HEK293 (cell line): Measurements from ENCODE around the gene SLC16A13.

Experiments
- BCL11B ChIP-seq: fragments of 450-650 bp; formaldehyde crosslinking; IDR thresholded peaks from 2 replicates; pipeline ENCODE4 v1.5.1; 2016; ENCODE audit warnings: low read depth, missing biosample characterization, missing genetic modification characterization
- CTCF ChIP-seq: fragments of 450-650 bp; formaldehyde crosslinking; IDR thresholded peaks from 2 replicates; pipeline ENCODE4 v1.5.1; 2016; ENCODE audit warnings: missing biosample characterization, missing genetic modification characterization
- FEZF1 ChIP-seq: fragments of 450-650 bp; formaldehyde crosslinking; IDR thresholded peaks from 2 replicates; pipeline ENCODE4 v1.5.1; 2016; ENCODE audit warnings: missing biosample characterization, missing genetic modification characterization
- HIC1 ChIP-seq: fragments of 450-650 bp; formaldehyde crosslinking; IDR thresholded peaks from 2 replicates; pipeline ENCODE4 v1.5.1; 2016; ENCODE audit warnings: missing biosample characterization, missing genetic modification characterization
- HOXA7 ChIP-seq: sonication (generic); formaldehyde crosslinking; IDR thresholded peaks from 2 replicates; pipeline ENCODE4 v1.8.1; 2022; ENCODE audit warnings: missing genetic modification reagents, borderline replicate concordance
- HOXC10 ChIP-seq: sonication (generic); formaldehyde crosslinking; IDR thresholded peaks from 2 replicates; pipeline ENCODE4 v1.8.1; 2023; ENCODE audit warnings: mild to moderate bottlenecking, missing genetic modification reagents
- IKZF3 ChIP-seq: fragments of 450-650 bp; IDR thresholded peaks from 2 replicates; pipeline ENCODE4 v1.5.0; 2018; ENCODE audit warnings: missing biosample characterization, mild to moderate bottlenecking, missing genetic modification characterization, moderate library complexity
- KLF1 ChIP-seq: fragments of 450-650 bp; formaldehyde crosslinking; IDR thresholded peaks from 2 replicates; pipeline ENCODE4 v1.5.1; 2016; ENCODE audit warnings: missing biosample characterization, missing genetic modification characterization
- MZF1 ChIP-seq: fragments of 450-650 bp; formaldehyde crosslinking; IDR thresholded peaks from 2 replicates; pipeline ENCODE4 v1.5.1; 2017; ENCODE audit warnings: missing biosample characterization, missing genetic modification characterization, borderline replicate concordance
- PATZ1 ChIP-seq: fragments of 450-650 bp; formaldehyde crosslinking; IDR thresholded peaks from 2 replicates; pipeline ENCODE4 v1.5.1; 2016; ENCODE audit warnings: missing biosample characterization, missing genetic modification characterization
- PRDM1 ChIP-seq: fragments of 450-650 bp; formaldehyde crosslinking; IDR thresholded peaks from 2 replicates; pipeline ENCODE4; 2016; ENCODE audit warnings: missing biosample characterization, missing genetic modification characterization
- TSHZ1 ChIP-seq: fragments of 450-650 bp; formaldehyde crosslinking; IDR thresholded peaks from 2 replicates; pipeline ENCODE4 v1.5.1; 2016; ENCODE audit warnings: missing biosample characterization, missing genetic modification characterization, borderline replicate concordance
- ZNF138 ChIP-seq: fragments of 450-650 bp; formaldehyde crosslinking; IDR thresholded peaks from 2 replicates; pipeline ENCODE4 v1.5.1; 2016; ENCODE audit warnings: missing biosample characterization, missing genetic modification characterization, borderline replicate concordance
- ZNF140 ChIP-seq: fragments of 450-650 bp; formaldehyde crosslinking; IDR thresholded peaks from 2 replicates; pipeline ENCODE4 v1.5.1; 2016; ENCODE audit warnings: missing biosample characterization, missing genetic modification characterization
- ZNF174 ChIP-seq: fragments of 450-650 bp; formaldehyde crosslinking; IDR thresholded peaks from 2 replicates; pipeline ENCODE4 v1.5.0; 2017; ENCODE audit warnings: missing biosample characterization, mild to moderate bottlenecking, missing genetic modification characterization
- ZNF211 ChIP-seq: fragments of 450-650 bp; formaldehyde crosslinking; IDR thresholded peaks from 2 replicates; pipeline ENCODE4 v1.5.1; 2016; ENCODE audit warnings: low read depth, missing biosample characterization, missing genetic modification characterization
- ZNF223 ChIP-seq: fragments of 450-650 bp; formaldehyde crosslinking; IDR thresholded peaks from 2 replicates; pipeline ENCODE4 v1.5.1; 2016; ENCODE audit warnings: missing biosample characterization, missing genetic modification characterization
- ZNF26 ChIP-seq: fragments of 450-650 bp; formaldehyde crosslinking; IDR thresholded peaks from 2 replicates; pipeline ENCODE4 v1.5.1; 2016; ENCODE audit warnings: missing biosample characterization, missing genetic modification characterization
- ZNF274 ChIP-seq, 2 experiments: fragments of 200-500 bp in 1 of 2; fragments of 450-650 bp in 1 of 2; sonication (Bioruptor generic) in 1 of 2; formaldehyde crosslinking in 1 of 2; IDR thresholded peaks; 2 replicates each; pipeline versions ENCODE4 v1.5.1 to v1.6.1; 2014 to 2016; ENCODE audit warnings: borderline replicate concordance in 1 of 2, inconsistent platforms in 1 of 2, low read length in 1 of 2, missing biosample characterization in 1 of 2, missing genetic modification characterization in 1 of 2
- ZNF391 ChIP-seq: fragments of 450-650 bp; formaldehyde crosslinking; IDR thresholded peaks from 2 replicates; pipeline ENCODE4 v1.5.1; 2016; ENCODE audit warnings: low read depth, missing biosample characterization, missing genetic modification characterization, borderline replicate concordance
- ZNF48 ChIP-seq: fragments of 450-650 bp; formaldehyde crosslinking; IDR thresholded peaks from 2 replicates; pipeline ENCODE4 v1.5.1; 2016; ENCODE audit warnings: missing biosample characterization, missing genetic modification characterization
- ZNF530 ChIP-seq: fragments of 450-650 bp; formaldehyde crosslinking; IDR thresholded peaks from 2 replicates; pipeline ENCODE4 v1.5.1; 2016; ENCODE audit warnings: low read depth, missing biosample characterization, missing genetic modification characterization
- ZNF600 ChIP-seq: fragments of 450-650 bp; formaldehyde crosslinking; IDR thresholded peaks from 2 replicates; pipeline ENCODE4 v1.5.1; 2016; ENCODE audit warnings: missing biosample characterization, missing genetic modification characterization
- ZNF610 ChIP-seq: fragments of 450-650 bp; formaldehyde crosslinking; IDR thresholded peaks from 2 replicates; pipeline ENCODE4 v1.5.1; 2016; ENCODE audit warnings: missing biosample characterization, missing genetic modification characterization, borderline replicate concordance
- ZNF660 ChIP-seq: fragments of 450-650 bp; IDR thresholded peaks from 2 replicates; pipeline ENCODE4 v1.5.1; 2018; ENCODE audit warnings: missing biosample characterization, mild to moderate bottlenecking, missing genetic modification characterization
- ZNF664 ChIP-seq: fragments of 450-650 bp; formaldehyde crosslinking; IDR thresholded peaks from 2 replicates; pipeline ENCODE4 v1.5.1; 2016; ENCODE audit warnings: missing biosample characterization, missing genetic modification characterization
- ZNF791 ChIP-seq: fragments of 450-650 bp; formaldehyde crosslinking; IDR thresholded peaks from 2 replicates; pipeline ENCODE4 v1.5.1; 2016; ENCODE audit warnings: missing biosample characterization, missing genetic modification characterization
- ZNF792 ChIP-seq: fragments of 450-650 bp; formaldehyde crosslinking; IDR thresholded peaks from 2 replicates; pipeline ENCODE4 v1.5.1; 2016; ENCODE audit warnings: missing biosample characterization, missing genetic modification characterization
- ZXDB ChIP-seq: fragments of 450-650 bp; formaldehyde crosslinking; IDR thresholded peaks from 2 replicates; pipeline ENCODE4 v1.5.1; 2016; ENCODE audit warnings: missing biosample characterization, missing genetic modification characterization

The SLC16A13 gene

GRCh38 chr17:7035591-7036368 lies at the start of gene SLC16A13 (continued):
- TF ChIP-seq ZNF664 (tag by site-specific recombination) (no peak), ZNF600 (tag by site-specific recombination) (peak; percentile 9; the same call in 1 of the 2 replicates), ZNF660 (peak; percentile 29; the same call in 1 of the 2 replicates), CTCF (tag by site-specific recombination) (0 out of 2 replicates have a peak, but pooled peaks have one; percentile 24), ZNF223 (tag by site-specific recombination) (no peak), ZNF211 (no peak), BCL11B (tag by site-specific recombination) (no peak), ZNF140 (tag by site-specific recombination) (no peak), FEZF1 (tag by site-specific recombination) (no peak), TSHZ1 (tag by site-specific recombination) (no peak), ZNF26 (tag by site-specific recombination) (no peak), HOXA7 (CRISPR knock-in tag) (no peak), HOXC10 (CRISPR knock-in tag) (no peak), ZXDB (tag by site-specific recombination) (peak; percentile 84; the same call in 1 of the 2 replicates), ZNF48 (tag by site-specific recombination) (no peak), ZNF138 (tag by site-specific recombination) (no peak), ZNF610 (tag by site-specific recombination) (no peak), ZNF174 (tag by site-specific recombination) (no peak), IKZF3 (tag by site-specific recombination) (no peak), ZNF391 (tag by site-specific recombination) (0 out of 2 replicates have a peak, but pooled peaks have one; percentile 54), KLF1 (tag by site-specific recombination) (peak; percentile 66), MZF1 (no peak), ZNF274 (IDR thresholded peaks at IDR 0.05; ENCODE audit: low read length) (no peak), ZNF274 (tag by site-specific recombination; IDR thresholded peaks at IDR 0.05; ENCODE audit: borderline replicate concordance) (no peak), ZNF791 (no peak), ZNF792 (tag by site-specific recombination) (no peak), PRDM1 (tag by site-specific recombination) (no peak), ZNF530 (tag by site-specific recombination) (no peak), HIC1 (no peak; the same call in 1 of the 2 replicates), PATZ1 (tag by site-specific recombination) (peak; percentile 92)
